OCI-LY7 (cell line): ENCODE measurements around the gene WDR49.

Source experiments
- EZH2phosphoT487 ChIP-seq: fragments of 200-600 bp; sonication (generic); IDR thresholded peaks from 2 replicates; pipeline ENCODE4 v1.6.1; 2018; ENCODE audit warnings: low read depth, borderline replicate concordance, mild to moderate bottlenecking, mixed run types, antibody characterized with exemption, low read length, moderate library complexity, mixed read lengths
- TF ChIP-seq, protein P1 (sequence below): fragments of 200-600 bp; sonication (generic); conservative IDR thresholded peaks from 2 replicates; pipeline ENCODE4 v1.5.1; 2014; ENCODE audit warnings: mild to moderate bottlenecking, antibody characterized with exemption, low read length, moderate library complexity, mixed read lengths

GRCh38 chr3:167559924-167560323, 93.8 kb downstream of the WDR49 start:
- TF ChIP-seq, protein P1, sequence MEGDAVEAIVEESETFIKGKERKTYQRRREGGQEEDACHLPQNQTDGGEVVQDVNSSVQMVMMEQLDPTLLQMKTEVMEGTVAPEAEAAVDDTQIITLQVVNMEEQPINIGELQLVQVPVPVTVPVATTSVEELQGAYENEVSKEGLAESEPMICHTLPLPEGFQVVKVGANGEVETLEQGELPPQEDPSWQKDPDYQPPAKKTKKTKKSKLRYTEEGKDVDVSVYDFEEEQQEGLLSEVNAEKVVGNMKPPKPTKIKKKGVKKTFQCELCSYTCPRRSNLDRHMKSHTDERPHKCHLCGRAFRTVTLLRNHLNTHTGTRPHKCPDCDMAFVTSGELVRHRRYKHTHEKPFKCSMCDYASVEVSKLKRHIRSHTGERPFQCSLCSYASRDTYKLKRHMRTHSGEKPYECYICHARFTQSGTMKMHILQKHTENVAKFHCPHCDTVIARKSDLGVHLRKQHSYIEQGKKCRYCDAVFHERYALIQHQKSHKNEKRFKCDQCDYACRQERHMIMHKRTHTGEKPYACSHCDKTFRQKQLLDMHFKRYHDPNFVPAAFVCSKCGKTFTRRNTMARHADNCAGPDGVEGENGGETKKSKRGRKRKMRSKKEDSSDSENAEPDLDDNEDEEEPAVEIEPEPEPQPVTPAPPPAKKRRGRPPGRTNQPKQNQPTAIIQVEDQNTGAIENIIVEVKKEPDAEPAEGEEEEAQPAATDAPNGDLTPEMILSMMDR, result no peak
- TF ChIP-seq EZH2phosphoT487, result no peak
